ENCODE measurements around the gene FHL1. TPM values are rescaled to one million over a fixed set of nuclear protein-coding genes. Genes with fewer than 3 reads are reported as not detected.
A peak's percentile ranks its signal among the peaks of the same experiment; 100 is the strongest.

Gene FHL1
- polyA plus RNA-seq, 1 donor = 111 TPM

DNA sequence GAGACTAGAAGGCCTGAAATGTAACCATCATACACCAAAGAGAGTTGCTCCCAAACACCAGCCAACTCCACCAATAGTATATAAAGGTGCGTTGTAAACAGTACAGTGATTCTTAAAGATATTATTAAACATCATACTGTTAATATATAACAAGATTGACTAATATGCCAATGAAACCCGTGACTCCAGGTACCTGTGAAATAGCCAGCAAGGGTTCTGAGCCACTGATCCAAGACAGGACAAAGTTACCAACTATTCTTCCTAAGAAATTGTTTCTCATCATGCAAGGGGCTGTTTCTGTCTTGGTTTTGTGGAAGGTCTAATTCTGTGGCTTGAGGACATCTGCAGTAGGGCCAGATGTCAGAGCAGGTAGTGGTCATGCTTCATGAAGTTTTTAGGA lies 47.2 kb downstream of the FHL1 start:
- no peak overlapping the region for H3K27ac ChIP-seq (ENCODE audit: low read length)
- H3K36me3 ChIP-seq (ENCODE audit: control insufficient read depth, insufficient read depth, low read length) = no peaks in the 10 kb centered on the region
- no peaks in the 10 kb centered on the region for H3K4me1 ChIP-seq (ENCODE audit: control insufficient read depth, insufficient read depth, low read length)
- no peaks in the 10 kb centered on the region for H3K27me3 ChIP-seq (ENCODE audit: control insufficient read depth, insufficient read depth, low read length)
- WGBS (ENCODE audit: insufficient coverage, low lambda C conversion rate) = no CpG with 5 or more reads among the region's 2 CpGs
- H3K9me3 ChIP-seq (ENCODE audit: control insufficient read depth, low read depth, low read length) = no peaks in the 10 kb centered on the region
- H3K4me3 ChIP-seq (ENCODE audit: low read length) = no peak overlapping the region
- no peak for DNase-seq

- Histone ChIP-seq H3K4me1 (ENCODE audit: control insufficient read depth, insufficient read depth, low read length) (no peaks in the 10 kb centered on the region), H3K27ac (ENCODE audit: low read length) (no peak overlapping the region), H3K4me3 (ENCODE audit: low read length) (no peak overlapping the region), H3K9me3 (ENCODE audit: control insufficient read depth, low read depth, low read length) (no peaks in the 10 kb centered on the region), H3K27me3 (ENCODE audit: control insufficient read depth, insufficient read depth, low read length) (no peaks in the 10 kb centered on the region), H3K36me3 (ENCODE audit: control insufficient read depth, insufficient read depth, low read length) (no peaks in the 10 kb centered on the region)
- DNase-seq = no peak
- no CpG with 5 or more reads among the region's 4 CpGs for WGBS (ENCODE audit: insufficient coverage, low lambda C conversion rate)
These were observed 47.9 kb downstream of the FHL1 start for GRCh38 chrX:136195247-136195646.

DNA sequence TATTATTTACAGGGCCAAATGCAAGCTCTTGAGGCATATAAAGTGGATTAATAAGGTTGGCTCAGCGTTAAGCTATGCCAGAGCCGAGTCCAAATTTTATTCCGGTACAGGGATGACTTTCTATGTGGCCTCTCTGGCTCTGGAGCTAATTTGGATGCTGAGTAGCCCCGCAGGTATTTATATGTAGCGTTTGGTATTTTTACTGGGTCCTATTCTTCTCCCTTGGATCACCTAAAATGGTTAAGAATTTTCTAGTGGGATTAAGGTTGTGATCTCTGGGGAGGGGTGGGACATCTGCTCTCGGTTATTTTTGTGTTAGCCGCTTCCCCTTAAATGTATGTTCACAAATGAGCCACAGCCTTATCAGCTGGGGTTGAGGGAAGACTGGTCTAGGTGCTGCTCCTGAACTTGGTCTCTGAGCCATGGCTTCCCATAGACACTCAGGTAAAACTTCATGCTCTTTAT lies 49.4 kb downstream of the FHL1 start:
- Histone ChIP-seq H3K9me3 (ENCODE audit: control insufficient read depth, low read depth, low read length) (no peaks in the 10 kb centered on the region), H3K4me3 (ENCODE audit: low read length) (no peak overlapping the region), H3K27me3 (ENCODE audit: control insufficient read depth, insufficient read depth, low read length) (no peaks in the 10 kb centered on the region), H3K27ac (ENCODE audit: low read length) (no peak overlapping the region), H3K4me1 (ENCODE audit: control insufficient read depth, insufficient read depth, low read length) (no peaks in the 10 kb centered on the region), H3K36me3 (ENCODE audit: control insufficient read depth, insufficient read depth, low read length) (no peaks in the 10 kb centered on the region)
- no peak for DNase-seq
- WGBS (ENCODE audit: insufficient coverage, low lambda C conversion rate) = no CpG with 5 or more reads among the region's 7 CpGs

DNA sequence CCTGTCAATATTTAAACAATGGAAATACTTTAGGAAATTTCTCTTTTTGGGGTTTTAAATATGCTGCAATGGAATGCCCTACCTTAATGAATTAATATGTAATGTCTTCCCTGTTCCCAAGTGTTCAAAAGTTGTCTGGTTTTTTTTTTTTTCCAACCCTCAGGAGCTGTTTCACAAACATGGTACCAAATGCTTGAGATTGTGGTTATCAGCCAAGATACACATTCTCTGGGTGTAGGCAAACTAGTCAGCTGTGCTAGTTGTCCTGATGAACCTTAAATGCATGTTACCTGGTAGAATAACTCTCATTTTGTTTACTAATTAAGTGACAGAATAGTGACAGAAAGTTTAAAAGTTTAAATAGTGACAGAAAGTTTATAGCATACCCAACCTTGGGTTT lies 50.7 kb downstream of the FHL1 start:
- Histone ChIP-seq H3K4me3 (ENCODE audit: low read length) (no peak overlapping the region), H3K27me3 (ENCODE audit: control insufficient read depth, insufficient read depth, low read length) (no peaks in the 10 kb centered on the region), H3K27ac (ENCODE audit: low read length) (no peak overlapping the region), H3K36me3 (ENCODE audit: control insufficient read depth, insufficient read depth, low read length) (no peaks in the 10 kb centered on the region), H3K9me3 (ENCODE audit: control insufficient read depth, low read depth, low read length) (no peaks in the 10 kb centered on the region), H3K4me1 (ENCODE audit: control insufficient read depth, insufficient read depth, low read length) (no peaks in the 10 kb centered on the region)
- no peak for DNase-seq

DNA sequence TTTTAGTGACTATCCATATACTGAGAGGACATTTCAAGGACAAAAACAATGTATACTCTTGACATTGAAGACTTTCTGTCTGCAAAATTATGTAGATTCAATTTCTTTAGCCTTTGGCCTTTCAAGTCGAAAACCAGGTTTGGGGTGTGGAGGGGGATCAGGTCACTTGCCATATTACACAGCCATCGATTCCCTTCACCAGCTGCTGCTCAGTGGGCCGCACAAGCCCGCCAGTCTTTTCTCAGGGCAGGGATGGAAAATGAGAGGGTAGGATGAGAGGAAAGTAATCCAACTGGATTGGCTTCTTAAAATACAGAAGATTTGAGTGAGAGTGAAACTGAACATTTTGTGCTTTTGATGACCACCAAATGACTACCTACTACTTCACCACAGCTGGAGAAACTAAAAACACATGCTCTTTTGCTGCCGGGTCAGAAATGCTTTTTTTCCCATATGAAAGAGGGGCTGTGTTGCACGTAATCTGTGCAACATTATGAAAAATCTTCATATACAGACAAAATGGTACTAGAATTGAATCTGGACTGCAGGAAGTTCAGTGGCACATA lies 51.4 kb downstream of the FHL1 start:
- no CpG with 5 or more reads among the region's 6 CpGs for WGBS (ENCODE audit: insufficient coverage, low lambda C conversion rate)
- no peak for DNase-seq
- no peak overlapping the region for H3K4me3 ChIP-seq (ENCODE audit: low read length)
- H3K27me3 ChIP-seq (ENCODE audit: control insufficient read depth, insufficient read depth, low read length) = no peaks in the 10 kb centered on the region
- no peaks in the 10 kb centered on the region for H3K9me3 ChIP-seq (ENCODE audit: control insufficient read depth, low read depth, low read length)
- no peaks in the 10 kb centered on the region for H3K4me1 ChIP-seq (ENCODE audit: control insufficient read depth, insufficient read depth, low read length)
- no peak overlapping the region for H3K27ac ChIP-seq (ENCODE audit: low read length)
- H3K36me3 ChIP-seq (ENCODE audit: control insufficient read depth, insufficient read depth, low read length) = no peaks in the 10 kb centered on the region

- WGBS (ENCODE audit: insufficient coverage, low lambda C conversion rate) = no CpG with 5 or more reads among the region's 4 CpGs
- H3K27ac ChIP-seq (ENCODE audit: low read length) = no peak overlapping the region
These were observed 52.0 kb downstream of the FHL1 start for GRCh38 chrX:136199365-136199764.

DNA sequence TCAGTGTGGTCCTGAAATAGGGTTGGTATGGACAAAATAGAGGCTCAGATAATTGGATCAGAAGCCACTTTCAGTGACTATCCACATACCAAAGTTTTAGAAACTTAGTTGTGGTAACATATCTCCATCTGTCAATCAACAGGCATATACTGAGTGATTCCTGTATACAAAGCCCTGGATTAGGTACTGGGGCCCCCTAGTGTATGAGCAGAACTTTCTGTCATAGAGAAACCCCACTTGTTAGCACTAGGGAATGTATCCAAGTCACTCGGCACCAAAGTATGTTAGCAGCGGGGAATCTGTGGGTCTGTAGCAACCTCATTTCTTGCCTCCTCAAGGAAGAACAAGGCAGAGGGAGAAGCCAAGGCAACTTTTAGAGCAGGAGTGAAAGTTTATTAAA lies 53.1 kb downstream of the FHL1 start:
- no CpG with 5 or more reads among the region's 2 CpGs for WGBS (ENCODE audit: insufficient coverage, low lambda C conversion rate)
- Histone ChIP-seq H3K36me3 (ENCODE audit: control insufficient read depth, insufficient read depth, low read length) (no peaks in the 10 kb centered on the region), H3K27ac (ENCODE audit: low read length) (no peak overlapping the region), H3K4me3 (ENCODE audit: low read length) (no peak overlapping the region), H3K4me1 (ENCODE audit: control insufficient read depth, insufficient read depth, low read length) (no peaks in the 10 kb centered on the region), H3K9me3 (ENCODE audit: control insufficient read depth, low read depth, low read length) (no peaks in the 10 kb centered on the region), H3K27me3 (ENCODE audit: control insufficient read depth, insufficient read depth, low read length) (no peaks in the 10 kb centered on the region)
- peak in 1 of 2 donors; percentile 17 for DNase-seq

More at GRCh38 chrX:136199365-136199764, 52.0 kb downstream of the FHL1 start:
- H3K36me3 ChIP-seq (ENCODE audit: control insufficient read depth, insufficient read depth, low read length) = no peaks in the 10 kb centered on the region
- no peak for DNase-seq
- no peak overlapping the region for H3K4me3 ChIP-seq (ENCODE audit: low read length)
- no peaks in the 10 kb centered on the region for H3K4me1 ChIP-seq (ENCODE audit: control insufficient read depth, insufficient read depth, low read length)
- H3K9me3 ChIP-seq (ENCODE audit: control insufficient read depth, low read depth, low read length) = no peaks in the 10 kb centered on the region
- H3K27me3 ChIP-seq (ENCODE audit: control insufficient read depth, insufficient read depth, low read length) = no peaks in the 10 kb centered on the region

DNA sequence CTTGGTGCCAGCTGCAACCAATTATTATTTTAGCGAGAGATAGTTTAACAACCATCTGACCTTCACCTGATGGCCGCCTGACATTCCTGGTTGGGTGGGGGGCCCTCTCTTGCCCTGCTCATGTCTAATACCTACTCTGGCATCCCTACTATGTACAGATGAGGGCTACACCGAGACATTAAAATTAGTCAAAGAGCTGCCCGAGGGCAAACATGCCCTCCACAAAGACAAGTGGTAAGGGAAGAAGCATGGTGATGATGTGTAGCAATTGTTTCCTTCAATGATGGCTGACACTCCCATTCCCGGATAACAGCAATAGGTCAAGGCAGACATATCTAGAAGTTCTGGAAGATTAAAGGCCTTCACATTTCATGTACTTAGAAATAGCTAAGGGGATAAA lies 54.3 kb downstream of the FHL1 start:
- Histone ChIP-seq H3K27me3 (ENCODE audit: control insufficient read depth, insufficient read depth, low read length) (no peaks in the 10 kb centered on the region), H3K4me3 (ENCODE audit: low read length) (no peak overlapping the region), H3K9me3 (ENCODE audit: control insufficient read depth, low read depth, low read length) (no peaks in the 10 kb centered on the region), H3K4me1 (ENCODE audit: control insufficient read depth, insufficient read depth, low read length) (no peaks in the 10 kb centered on the region), H3K27ac (ENCODE audit: low read length) (no peak overlapping the region), H3K36me3 (ENCODE audit: control insufficient read depth, insufficient read depth, low read length) (no peaks in the 10 kb centered on the region)
- WGBS (ENCODE audit: insufficient coverage, low lambda C conversion rate) = no CpG with 5 or more reads among the region's 5 CpGs
- DNase-seq = no peak

- Histone ChIP-seq H3K4me1 (ENCODE audit: control insufficient read depth, insufficient read depth, low read length) (no peaks in the 10 kb centered on the region), H3K4me3 (ENCODE audit: low read length) (no peak overlapping the region), H3K36me3 (ENCODE audit: control insufficient read depth, insufficient read depth, low read length) (peaks cover under 1% of the 10 kb centered on the region), H3K9me3 (ENCODE audit: control insufficient read depth, low read depth, low read length) (no peaks in the 10 kb centered on the region), H3K27ac (ENCODE audit: low read length) (no peak overlapping the region), H3K27me3 (ENCODE audit: control insufficient read depth, insufficient read depth, low read length) (no peaks in the 10 kb centered on the region)
- WGBS (ENCODE audit: insufficient coverage, low lambda C conversion rate) = no CpG with 5 or more reads among the region's 5 CpGs
- DNase-seq = no peak
These were observed 55.6 kb downstream of the FHL1 start for GRCh38 chrX:136202889-136203288.

GRCh38 chrX:136203438-136203837 lies 56.1 kb downstream of the FHL1 start:
- Histone ChIP-seq H3K4me3 (ENCODE audit: low read length) (no peak overlapping the region), H3K4me1 (ENCODE audit: control insufficient read depth, insufficient read depth, low read length) (no peaks in the 10 kb centered on the region), H3K27ac (ENCODE audit: low read length) (no peak overlapping the region), H3K36me3 (ENCODE audit: control insufficient read depth, insufficient read depth, low read length) (peaks cover 6% of the 10 kb centered on the region), H3K27me3 (ENCODE audit: control insufficient read depth, insufficient read depth, low read length) (no peaks in the 10 kb centered on the region), H3K9me3 (ENCODE audit: control insufficient read depth, low read depth, low read length) (no peaks in the 10 kb centered on the region)
- DNase-seq = no peak

DNA sequence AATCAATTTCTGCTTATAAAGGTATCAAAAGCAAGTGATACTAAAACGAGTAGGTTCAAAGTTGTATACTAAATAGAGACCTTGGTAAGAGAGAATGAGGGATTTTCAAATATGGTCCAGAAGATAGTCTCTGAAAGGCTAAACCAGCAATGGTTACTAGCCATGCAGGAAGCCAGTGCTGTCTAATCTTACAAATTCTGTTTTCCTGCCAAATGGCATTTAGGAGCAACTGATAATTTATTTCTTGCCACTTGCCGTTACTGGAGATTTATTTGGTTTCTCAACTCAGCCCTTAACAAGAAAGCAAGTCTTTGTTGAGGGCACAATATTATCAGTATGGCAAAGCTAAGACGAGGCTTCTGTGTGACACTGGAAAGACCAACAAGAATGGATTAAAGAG lies 56.6 kb downstream of the FHL1 start:
- H3K4me1 ChIP-seq (ENCODE audit: control insufficient read depth, insufficient read depth, low read length) = no peaks in the 10 kb centered on the region
- DNase-seq = no peak
- H3K27ac ChIP-seq (ENCODE audit: low read length) = no peak overlapping the region
- WGBS (ENCODE audit: insufficient coverage, low lambda C conversion rate) = no CpG with 5 or more reads among the region's 3 CpGs
- peaks cover 7% of the 10 kb centered on the region for H3K36me3 ChIP-seq (ENCODE audit: control insufficient read depth, insufficient read depth, low read length)
- no peaks in the 10 kb centered on the region for H3K27me3 ChIP-seq (ENCODE audit: control insufficient read depth, insufficient read depth, low read length)
- no peak overlapping the region for H3K4me3 ChIP-seq (ENCODE audit: low read length)
- no peaks in the 10 kb centered on the region for H3K9me3 ChIP-seq (ENCODE audit: control insufficient read depth, low read depth, low read length)
